Body of pancreas (tissue), 4 donors: Measurements from ENCODE around the gene DIP2A. TPM values are rescaled to one million over a fixed set of nuclear protein-coding genes. Genes with fewer than 3 reads are reported as not detected.

Source experiments
- ATAC-seq: fragments of 150-250 bp; one replicate; pipeline ENCODE4 v1.9.1; 2016
- DNase-seq, 4 donors: peaks; one replicate each; pipeline ENCODE4 v3.0.0-alpha.2; 2019
- H3K27ac ChIP-seq, 4 donors: fragments of 200-600 bp; sonication (generic); 1 replicate in 3 of 4; 2 replicates in 1 of 4; pipeline versions ENCODE4 v1.5.1 to v1.6.1; 2016 to 2019; ENCODE audit warnings: mild to moderate bottlenecking in 1 of 4, mixed read lengths in 1 of 4, moderate library complexity in 1 of 4
- H3K27me3 ChIP-seq, 2 donors: fragments of 200-600 bp; sonication (generic); one replicate each; pipeline ENCODE4 v1.6.0; 2016; ENCODE audit warnings: mild to moderate bottlenecking in 1 of 2
- H3K36me3 ChIP-seq, 2 donors: fragments of 200-600 bp; sonication (generic); replicated peaks in 1 of 2; 2 replicates each; pipeline ENCODE4 v1.5.1; 2016; ENCODE audit warnings: low read depth in 2 of 2; ENCODE audit not compliant: insufficient read depth in 1 of 2
- H3K4me1 ChIP-seq: fragments of 200-600 bp; sonication (generic); one replicate; pipeline ENCODE4 v1.6.0; 2016
- H3K4me3 ChIP-seq, 2 donors: fragments of 200-600 bp; sonication (generic); 1 replicate in 1 of 2; 2 replicates in 1 of 2; pipeline ENCODE4 v1.5.1; 2016 to 2019
- H3K9me3 ChIP-seq, 3 donors: fragments of 200-600 bp; sonication (generic); 1 replicate in 2 of 3; 2 replicates in 1 of 3; pipeline ENCODE4 v1.5.1; 2016
- POLR2A ChIP-seq, 3 donors: fragments of 450-650 bp; IDR thresholded peaks; one replicate each; pipeline ENCODE4 v1.6.1; 2016; ENCODE audit warnings: antibody characterized with exemption in 3 of 3, mild to moderate bottlenecking in 2 of 3
- WGBS, 2 donors: methylation state at CpG; one replicate each; pipeline ENCODE4 v1.1.5; 2017; 5-methylcytosine and 5-hydroxymethylcytosine counted together
- intact Hi-C: fragments of 100-400 bp; cut with DNase I; formaldehyde crosslinking; loops from one replicate; pipeline ENCODE4 v1.15.1; 2023
- total RNA-seq, 2 donors: library from RNA; depleted of rRNA; stranded (reverse); fragments of >200 nt; gene quantifications; one replicate each; pipeline ENCODE4 v1.1.0, GENCODE V29; 2016
- TF ChIP-seq, protein P1 (sequence below), 7 experiments: fragments of 450-650 bp in 4 of 7; fragments of 200-600 bp in 3 of 7; sonication (generic) in 3 of 7; IDR thresholded peaks; one replicate each; pipeline ENCODE4 v1.5.1; 2016 to 2019; ENCODE audit warnings: antibody characterized with exemption in 7 of 7

DIP2A gene
- total RNA-seq, 2 donors from 2014 or later: 28.5 to 44.2 TPM

DNA sequence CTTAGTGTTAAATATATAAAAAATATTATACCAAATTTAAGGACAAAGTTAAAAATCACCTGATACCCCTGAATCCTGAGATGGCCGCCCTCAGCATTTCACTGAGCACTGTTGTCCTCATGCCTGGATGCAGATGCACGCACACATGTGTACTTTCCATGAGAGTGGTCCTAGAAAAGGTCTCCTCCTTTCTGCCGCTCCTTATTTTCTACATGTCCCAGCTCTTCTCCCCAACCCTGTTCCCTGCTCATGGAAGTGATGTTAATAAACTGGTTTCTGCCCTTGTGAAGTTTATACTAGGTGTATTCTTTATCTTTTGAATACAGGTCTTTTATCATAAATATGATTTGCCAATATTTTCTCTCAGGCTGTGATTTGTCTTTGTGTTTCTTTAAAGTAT is 32.9 kb downstream of the DIP2A start:
- ATAC-seq: no peak
- no peak overlapping the region for H3K27ac ChIP-seq
- no peaks in the 10 kb centered on the region for H3K27me3 ChIP-seq
- intact Hi-C loops: no loop called here
- H3K9me3 ChIP-seq: no peaks in the 10 kb centered on the region
- no peak for TF ChIP-seq POLR2A (IDR thresholded peaks at IDR 0.05)
- TF ChIP-seq, protein P1, sequence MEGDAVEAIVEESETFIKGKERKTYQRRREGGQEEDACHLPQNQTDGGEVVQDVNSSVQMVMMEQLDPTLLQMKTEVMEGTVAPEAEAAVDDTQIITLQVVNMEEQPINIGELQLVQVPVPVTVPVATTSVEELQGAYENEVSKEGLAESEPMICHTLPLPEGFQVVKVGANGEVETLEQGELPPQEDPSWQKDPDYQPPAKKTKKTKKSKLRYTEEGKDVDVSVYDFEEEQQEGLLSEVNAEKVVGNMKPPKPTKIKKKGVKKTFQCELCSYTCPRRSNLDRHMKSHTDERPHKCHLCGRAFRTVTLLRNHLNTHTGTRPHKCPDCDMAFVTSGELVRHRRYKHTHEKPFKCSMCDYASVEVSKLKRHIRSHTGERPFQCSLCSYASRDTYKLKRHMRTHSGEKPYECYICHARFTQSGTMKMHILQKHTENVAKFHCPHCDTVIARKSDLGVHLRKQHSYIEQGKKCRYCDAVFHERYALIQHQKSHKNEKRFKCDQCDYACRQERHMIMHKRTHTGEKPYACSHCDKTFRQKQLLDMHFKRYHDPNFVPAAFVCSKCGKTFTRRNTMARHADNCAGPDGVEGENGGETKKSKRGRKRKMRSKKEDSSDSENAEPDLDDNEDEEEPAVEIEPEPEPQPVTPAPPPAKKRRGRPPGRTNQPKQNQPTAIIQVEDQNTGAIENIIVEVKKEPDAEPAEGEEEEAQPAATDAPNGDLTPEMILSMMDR (IDR thresholded peaks at IDR 0.05): no peak
- no peak overlapping the region for H3K4me3 ChIP-seq
- DNase-seq: no peak
- no peaks in the 10 kb centered on the region for H3K36me3 ChIP-seq
- no peaks in the 10 kb centered on the region for H3K4me1 ChIP-seq
- 93 to 97% methylated on average over 3 of the region's 3 CpGs for WGBS, 2 donors

DNA sequence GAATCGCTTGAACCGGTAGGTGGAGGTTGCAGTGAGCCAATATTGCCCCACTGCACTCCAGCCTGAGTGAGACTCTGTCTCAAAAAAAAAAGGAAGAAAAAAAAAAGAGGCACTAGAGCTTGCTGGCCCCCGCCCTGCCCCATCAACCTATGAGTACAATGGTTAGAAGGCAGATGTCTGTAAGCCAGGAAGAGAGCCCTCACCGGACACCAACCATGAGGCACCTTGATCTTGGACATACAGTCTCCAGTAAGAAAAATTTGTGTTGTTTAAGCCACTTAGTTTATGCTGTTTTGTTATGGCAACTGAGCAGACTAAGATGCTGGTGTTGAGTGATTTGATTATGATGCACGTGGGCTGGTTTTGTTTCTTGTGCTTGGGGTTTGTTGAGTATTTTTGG is 34.2 kb downstream of the DIP2A start:
- no peak for DNase-seq
- Histone ChIP-seq H3K36me3 (peaks cover 0 to 3% of the 10 kb centered on the region in 2 donors), H3K4me3 (no peak overlapping the region), H3K9me3 (no peaks in the 10 kb centered on the region), H3K27ac (no peak overlapping the region), H3K27me3 (no peaks in the 10 kb centered on the region), H3K4me1 (no peaks in the 10 kb centered on the region)
- no peak for TF ChIP-seq POLR2A (IDR thresholded peaks at IDR 0.05)
- TF ChIP-seq, protein P1 (IDR thresholded peaks at IDR 0.05): no peak
- intact Hi-C loops: no loop called here
- no peak for ATAC-seq
- WGBS, 2 donors: 85 to 97% methylated on average over 5 of the region's 5 CpGs

DNA sequence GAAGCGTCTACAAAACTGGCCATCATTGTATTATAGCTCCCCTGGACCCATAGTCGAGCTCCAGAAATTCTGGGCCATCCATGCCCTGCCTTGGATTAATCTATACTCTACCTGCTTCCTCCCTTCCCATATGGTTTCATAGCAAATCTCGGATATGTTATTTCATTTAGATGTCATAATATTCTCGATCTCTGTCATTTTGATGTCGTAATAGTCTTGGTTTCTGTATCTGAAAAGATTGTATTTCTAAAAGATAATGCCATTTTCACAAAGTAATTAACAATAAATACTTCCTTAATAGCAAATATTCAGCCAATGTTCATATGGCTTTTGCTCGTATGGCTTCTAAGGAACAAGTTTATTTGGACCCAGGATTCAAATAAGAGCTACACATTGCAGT is 35.1 kb downstream of the DIP2A start:
- ATAC-seq (no peak), DNase-seq (no peak)
- TF ChIP-seq, protein P1 (IDR thresholded peaks at IDR 0.05): no peak
- TF ChIP-seq POLR2A (IDR thresholded peaks at IDR 0.05): no peak
- no peak overlapping the region for H3K4me3 ChIP-seq
- WGBS, 2 donors: 95 to 99% methylated on average over 6 of the region's 6 CpGs
- intact Hi-C loops: no loop called here
- H3K27me3 ChIP-seq: no peaks in the 10 kb centered on the region
- no peaks in the 10 kb centered on the region for H3K4me1 ChIP-seq
- H3K36me3 ChIP-seq: peaks cover 3 to 5% of the 10 kb centered on the region in 2 donors
- no peak overlapping the region for H3K27ac ChIP-seq
- H3K9me3 ChIP-seq: no peaks in the 10 kb centered on the region

DNA sequence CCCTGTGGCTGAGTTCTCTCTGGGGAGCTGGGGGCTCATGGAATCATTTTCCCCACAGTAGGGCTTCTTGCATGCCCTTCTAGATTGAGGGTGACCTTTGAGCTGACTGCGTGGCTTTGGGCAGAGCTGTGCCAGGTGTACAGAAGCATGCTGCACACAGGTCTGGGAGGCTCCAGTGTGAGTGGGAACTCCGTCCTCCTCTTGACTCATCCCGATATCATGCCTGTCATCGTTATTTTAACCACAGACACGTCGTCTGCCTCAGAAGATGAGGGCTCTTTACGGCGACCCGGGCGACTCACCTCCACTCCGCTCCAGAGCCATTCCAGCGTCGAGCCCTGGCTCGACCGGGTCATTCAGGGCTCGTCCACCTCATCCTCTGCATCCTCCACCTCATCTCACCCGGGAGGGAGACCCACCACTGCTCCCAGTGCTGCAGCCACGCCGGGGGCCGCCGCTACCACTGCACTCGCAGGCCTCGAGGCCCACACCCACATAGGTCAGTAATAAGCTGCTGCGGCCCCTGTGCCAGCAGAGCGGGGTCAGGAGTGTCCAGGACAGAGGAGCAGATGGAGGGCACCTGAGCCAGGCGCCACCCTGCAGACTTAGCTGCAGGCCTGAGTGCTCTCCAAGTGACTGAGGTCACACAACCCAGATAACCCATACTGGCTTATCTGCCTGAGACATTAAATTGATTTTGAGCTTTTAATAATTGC is 39.8 kb downstream of the DIP2A start:
- ATAC-seq (no peak), DNase-seq (no peak)
- Histone ChIP-seq H3K27ac (no peak overlapping the region), H3K36me3 (peaks cover 5% of the 10 kb centered on the region in 2 donors), H3K4me3 (no peak overlapping the region), H3K27me3 (no peaks in the 10 kb centered on the region), H3K9me3 (no peaks in the 10 kb centered on the region), H3K4me1 (no peaks in the 10 kb centered on the region)
- intact Hi-C loops: no loop called here
- 95% methylated on average over 15 to 26 of the region's 26 CpGs for WGBS, 2 donors
- TF ChIP-seq POLR2A (IDR thresholded peaks at IDR 0.05): no peak
- TF ChIP-seq, protein P1 (IDR thresholded peaks at IDR 0.05): no peak
